ENCODE data around the gene MAGED4.
"Not testable (repeated sequence)": the region's sequence is repeated elsewhere in the genome, so short reads cannot be mapped to it uniquely, and the experiment has no call there.

MAGED4 gene

GRCh38 chrX:52184440-52185077 lies at the start of gene MAGED4:
TSS of gene MAGED4 (plus strand) at chrX:52184888. CDS start at chrX:52185923, 1,035 bp downstream.
- not testable (repeated sequence) for DNase-seq (ENCODE audit: low read depth)

GRCh38 chrX:52138830-52139544 lies 45.7 kb upstream of the MAGED4 start:
- no peak for DNase-seq (ENCODE audit: low read depth)

GRCh38 chrX:52139545-52139895 lies 45.2 kb upstream of the MAGED4 start:
- DNase-seq (ENCODE audit: low read depth) = no peak

- DNase-seq (ENCODE audit: low read depth) = no peak
Measured at GRCh38 chrX:52140020-52140419, 44.7 kb upstream of the MAGED4 start.

- not testable (repeated sequence) for DNase-seq (ENCODE audit: low read depth)
Measured at GRCh38 chrX:52150667-52151066, 34.0 kb upstream of the MAGED4 start.

GRCh38 chrX:52160140-52160539 lies 24.5 kb upstream of the MAGED4 start:
- DNase-seq (ENCODE audit: low read depth) = not testable (repeated sequence)

- no peak for DNase-seq (ENCODE audit: low read depth)
Measured at GRCh38 chrX:52166840-52167239, 17.8 kb upstream of the MAGED4 start.

GRCh38 chrX:52171055-52171454 lies 13.6 kb upstream of the MAGED4 start:
- DNase-seq (ENCODE audit: low read depth) = not testable (repeated sequence)

- DNase-seq (ENCODE audit: low read depth) = not testable (repeated sequence)
Measured at GRCh38 chrX:52185078-52185453, 378 bp downstream of the MAGED4 start.

GRCh38 chrX:52211405-52211804 lies 26.7 kb downstream of the MAGED4 start:
- DNase-seq (ENCODE audit: low read depth) = not testable (repeated sequence)

- DNase-seq (ENCODE audit: low read depth) = no peak
Measured at GRCh38 chrX:52213276-52213675, 28.6 kb downstream of the MAGED4 start.

GRCh38 chrX:52216541-52216940 lies 31.9 kb downstream of the MAGED4 start:
- no peak for DNase-seq (ENCODE audit: low read depth)

GRCh38 chrX:52217494-52218160 lies 32.9 kb downstream of the MAGED4 start:
- DNase-seq (ENCODE audit: low read depth) = no peak

GRCh38 chrX:52220936-52221335 lies 36.2 kb downstream of the MAGED4 start:
- no peak for DNase-seq (ENCODE audit: low read depth)

All from activated T-cell treated with anti-CD3 and anti-CD28 coated beads for 24 hours (primary cell).